Hippocampal formation (tissue), 2 donors: ENCODE results near the gene MAGEB1.

ENCODE experiments used
- DNase-seq, 2 donors: peaks; one replicate each; lab custom pipeline; 2025; lab: John Stamatoyannopoulos, UW

Gene MAGEB1

GRCh38 chrX:30246769-30247489 lies at the start of gene MAGEB1:
TSS of gene MAGEB1 (plus strand) at chrX:30247146. CDS start at chrX:30250494, 3,348 bp downstream.
- no peak for DNase-seq

GRCh38 chrX:30212172-30212571 lies 34.8 kb upstream of the MAGEB1 start:
- no peak for DNase-seq

- DNase-seq: no peak
These were observed 31.5 kb upstream of the MAGEB1 start, which contains the start of gene MAGEB2 for GRCh38 chrX:30215357-30215843. TSS of gene MAGEB2 (plus strand) at chrX:30215563. CDS start at chrX:30218581, 3,018 bp downstream.

- DNase-seq: no peak
These were observed 29.5 kb upstream of the MAGEB1 start for GRCh38 chrX:30217465-30217864.

- DNase-seq: no peak
These were observed 27.6 kb upstream of the MAGEB1 start for GRCh38 chrX:30219372-30219771.

GRCh38 chrX:30220661-30221060 lies 26.3 kb upstream of the MAGEB1 start:
- no peak for DNase-seq

GRCh38 chrX:30224536-30224935 lies 22.4 kb upstream of the MAGEB1 start:
- no peak for DNase-seq

- no peak for DNase-seq
These were observed 18.4 kb upstream of the MAGEB1 start for GRCh38 chrX:30228526-30228925.

GRCh38 chrX:30230395-30230794 lies 16.6 kb upstream of the MAGEB1 start, which contains the start of gene MAGEB3:
TSS of gene MAGEB3 (plus strand) at chrX:30230657. CDS start at chrX:30235925, 5,268 bp downstream.
- DNase-seq: no peak

- no peak for DNase-seq
These were observed 5.1 kb upstream of the MAGEB1 start, which contains the start of gene MAGEB4 for GRCh38 chrX:30241724-30242415. TSS of gene MAGEB4 (plus strand) at chrX:30242000. CDS start at chrX:30242136, 136 bp downstream.

GRCh38 chrX:30248854-30249253 lies 1.9 kb downstream of the MAGEB1 start:
- DNase-seq: no peak

- DNase-seq: no peak
These were observed 6.3 kb downstream of the MAGEB1 start for GRCh38 chrX:30253257-30253656.

- no peak for DNase-seq
These were observed 13.0 kb downstream of the MAGEB1 start for GRCh38 chrX:30259927-30260326.

- no peak for DNase-seq
These were observed 14.1 kb downstream of the MAGEB1 start for GRCh38 chrX:30261012-30261411.

GRCh38 chrX:30262763-30263162 lies 15.8 kb downstream of the MAGEB1 start:
- DNase-seq: no peak

GRCh38 chrX:30270639-30271038 lies 23.7 kb downstream of the MAGEB1 start:
- no peak for DNase-seq

- peak in 1 of 2 donors; percentile 4 for DNase-seq
These were observed 28.6 kb downstream of the MAGEB1 start for GRCh38 chrX:30275498-30275897.

GRCh38 chrX:30278365-30278764 lies 31.4 kb downstream of the MAGEB1 start:
- no peak for DNase-seq

- no peak for DNase-seq
These were observed 33.5 kb downstream of the MAGEB1 start for GRCh38 chrX:30280428-30280827.

GRCh38 chrX:30282527-30282926 lies 35.6 kb downstream of the MAGEB1 start:
- no peak for DNase-seq

- DNase-seq: no peak
These were observed 36.7 kb downstream of the MAGEB1 start for GRCh38 chrX:30283456-30284200.
